Smooth muscle cell (in vitro differentiated cells): ENCODE results near the gene RCAN1. TPM values are rescaled to one million over a fixed set of nuclear protein-coding genes. Genes with fewer than 3 reads are reported as not detected.

Source experiments
- DNase-seq: peaks from one replicate; lab custom pipeline; 2025; ENCODE audit not compliant: unreplicated experiment; lab: John Stamatoyannopoulos, UW
- H2AFZ ChIP-seq: fragments of 200-600 bp; sonication (generic); 2 replicates; pipeline ENCODE4 v1.6.0; 2016; ENCODE audit warnings: antibody characterized with exemption, low read depth, mild to moderate bottlenecking
- H3F3A ChIP-seq: fragments of 200-600 bp; sonication (generic); 2 replicates; pipeline ENCODE4 v1.6.0; 2017; ENCODE audit warnings: antibody characterized with exemption, low read depth
- H3K27ac ChIP-seq: fragments of 200-600 bp; sonication (generic); 2 replicates; pipeline ENCODE4 v1.5.1; 2016; ENCODE audit warnings: low read depth, mild to moderate bottlenecking
- H3K27me3 ChIP-seq: fragments of 200-600 bp; sonication (generic); 2 replicates; pipeline ENCODE4 v1.6.1; 2016; ENCODE audit warnings: low read depth, mild to moderate bottlenecking
- H3K36me3 ChIP-seq: fragments of 200-600 bp; sonication (generic); 2 replicates; pipeline ENCODE4 v1.5.1; 2016; ENCODE audit warnings: low read depth
- H3K4me1 ChIP-seq: fragments of 200-600 bp; sonication (generic); 2 replicates; pipeline ENCODE4 v1.5.1; 2016; ENCODE audit warnings: low read depth
- H3K4me2 ChIP-seq: fragments of 200-600 bp; sonication (generic); 2 replicates; pipeline ENCODE4 v1.6.0; 2016; ENCODE audit warnings: mild to moderate bottlenecking
- H3K4me3 ChIP-seq: fragments of 200-600 bp; sonication (generic); 2 replicates; pipeline ENCODE4 v1.5.1; 2016; ENCODE audit warnings: mild to moderate bottlenecking
- H3K79me2 ChIP-seq: fragments of 200-600 bp; sonication (generic); 2 replicates; pipeline ENCODE4 v1.6.0; 2016; ENCODE audit warnings: low read depth, mild to moderate bottlenecking
- H3K9ac ChIP-seq: fragments of 200-600 bp; sonication (generic); 2 replicates; pipeline ENCODE4 v1.6.0; 2016; ENCODE audit warnings: low read depth
- H3K9me3 ChIP-seq: fragments of 200-600 bp; sonication (generic); replicated peaks from 2 replicates; pipeline ENCODE4 v1.5.1; 2016; ENCODE audit warnings: low read depth
- H4K20me1 ChIP-seq: fragments of 200-600 bp; sonication (generic); 2 replicates; pipeline ENCODE4 v1.6.0; 2016; ENCODE audit warnings: low read depth
- WGBS: methylation state at CpG from one replicate; pipeline ENCODE4 v1.1.7; 2016; ENCODE audit warnings: low lambda C conversion rate; 5-methylcytosine and 5-hydroxymethylcytosine counted together
- polyA plus RNA-seq: library from polyadenylated mRNA; unstranded; fragments of >200 nt; fragmentation: Nextera tagmentation; extraction: Ambion mirVana; gene quantifications from 2 replicates; pipeline ENCODE4 v1.2.1, GENCODE V29; 2016
- total RNA-seq: library from RNA; depleted of rRNA; stranded (reverse); fragments of >200 nt; gene quantifications from 2 replicates; pipeline ENCODE4 v1.2.3, GENCODE V29; 2014
- TF ChIP-seq, protein P1 (sequence below): fragments of 200-600 bp; sonication (generic); IDR thresholded peaks from 2 replicates; pipeline ENCODE4 v1.5.1; 2017; ENCODE audit warnings: borderline replicate concordance, mild to moderate bottlenecking, antibody characterized with exemption; ENCODE audit not compliant: insufficient read depth, poor library complexity, severe bottlenecking

The RCAN1 gene
- total and polyA plus RNA-seq, 2 experiments from 2014 or later = 77.3 to 155 TPM

DNA sequence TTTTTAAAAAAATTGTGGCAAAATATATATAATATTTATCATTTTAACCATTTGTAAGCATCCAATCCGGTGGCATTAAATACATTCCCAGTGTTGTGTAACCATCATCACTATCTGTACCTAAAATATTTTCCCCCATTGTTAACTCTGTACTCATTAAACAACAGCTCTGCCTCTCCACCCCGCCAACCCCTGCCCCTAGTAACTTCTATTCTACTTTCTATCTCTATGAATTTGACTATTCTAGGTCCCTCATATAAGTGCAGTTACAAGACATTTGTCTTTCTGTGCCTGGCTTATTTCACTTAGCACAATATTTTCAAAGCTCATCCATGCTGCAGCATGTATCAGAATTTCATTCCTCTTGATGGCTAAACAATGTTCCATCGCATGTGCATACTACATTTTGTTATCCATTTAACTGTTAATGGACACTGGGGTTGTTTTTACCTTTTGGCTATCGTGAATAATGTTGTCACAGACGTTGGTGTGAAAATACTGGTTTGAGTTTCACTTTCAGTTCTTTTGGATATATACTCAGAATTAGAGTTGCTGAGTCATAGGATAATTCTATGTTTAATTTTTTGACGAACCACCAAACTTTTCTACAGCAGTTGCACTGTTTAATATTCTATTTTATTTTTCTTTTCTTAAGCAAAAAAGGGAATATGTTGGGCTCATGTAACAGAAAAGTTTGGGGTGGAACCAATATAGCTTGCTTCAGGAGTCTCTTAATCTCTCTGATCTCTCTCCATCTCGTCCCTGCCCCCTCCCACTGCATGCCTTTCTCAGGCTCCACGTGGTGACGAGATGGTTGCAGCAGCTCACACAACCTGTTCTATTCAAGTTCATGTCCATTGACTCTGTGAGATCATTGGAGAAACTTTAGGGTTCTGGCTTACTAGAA is 25.2 kb upstream of the RCAN1 start:
- H3K4me1 ChIP-seq = no peaks in the 10 kb centered on the region
- no peak overlapping the region for H3K27ac ChIP-seq
- H4K20me1 ChIP-seq = no peaks in the 10 kb centered on the region
- no peaks in the 10 kb centered on the region for H3K36me3 ChIP-seq
- WGBS = 61% methylated on average over 9 of the region's 9 CpGs
- H3K9ac ChIP-seq = no peak overlapping the region
- TF ChIP-seq, protein P1, sequence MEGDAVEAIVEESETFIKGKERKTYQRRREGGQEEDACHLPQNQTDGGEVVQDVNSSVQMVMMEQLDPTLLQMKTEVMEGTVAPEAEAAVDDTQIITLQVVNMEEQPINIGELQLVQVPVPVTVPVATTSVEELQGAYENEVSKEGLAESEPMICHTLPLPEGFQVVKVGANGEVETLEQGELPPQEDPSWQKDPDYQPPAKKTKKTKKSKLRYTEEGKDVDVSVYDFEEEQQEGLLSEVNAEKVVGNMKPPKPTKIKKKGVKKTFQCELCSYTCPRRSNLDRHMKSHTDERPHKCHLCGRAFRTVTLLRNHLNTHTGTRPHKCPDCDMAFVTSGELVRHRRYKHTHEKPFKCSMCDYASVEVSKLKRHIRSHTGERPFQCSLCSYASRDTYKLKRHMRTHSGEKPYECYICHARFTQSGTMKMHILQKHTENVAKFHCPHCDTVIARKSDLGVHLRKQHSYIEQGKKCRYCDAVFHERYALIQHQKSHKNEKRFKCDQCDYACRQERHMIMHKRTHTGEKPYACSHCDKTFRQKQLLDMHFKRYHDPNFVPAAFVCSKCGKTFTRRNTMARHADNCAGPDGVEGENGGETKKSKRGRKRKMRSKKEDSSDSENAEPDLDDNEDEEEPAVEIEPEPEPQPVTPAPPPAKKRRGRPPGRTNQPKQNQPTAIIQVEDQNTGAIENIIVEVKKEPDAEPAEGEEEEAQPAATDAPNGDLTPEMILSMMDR = no peak
- no peak overlapping the region for H3K4me3 ChIP-seq
- no peaks in the 10 kb centered on the region for H3F3A ChIP-seq
- no peaks in the 10 kb centered on the region for H3K9me3 ChIP-seq
- H3K4me2 ChIP-seq = no peak overlapping the region
- H3K79me2 ChIP-seq = no peaks in the 10 kb centered on the region
- H3K27me3 ChIP-seq = peaks cover 11% of the 10 kb centered on the region
- H2AFZ ChIP-seq = no peak overlapping the region
- no peak for DNase-seq

DNA sequence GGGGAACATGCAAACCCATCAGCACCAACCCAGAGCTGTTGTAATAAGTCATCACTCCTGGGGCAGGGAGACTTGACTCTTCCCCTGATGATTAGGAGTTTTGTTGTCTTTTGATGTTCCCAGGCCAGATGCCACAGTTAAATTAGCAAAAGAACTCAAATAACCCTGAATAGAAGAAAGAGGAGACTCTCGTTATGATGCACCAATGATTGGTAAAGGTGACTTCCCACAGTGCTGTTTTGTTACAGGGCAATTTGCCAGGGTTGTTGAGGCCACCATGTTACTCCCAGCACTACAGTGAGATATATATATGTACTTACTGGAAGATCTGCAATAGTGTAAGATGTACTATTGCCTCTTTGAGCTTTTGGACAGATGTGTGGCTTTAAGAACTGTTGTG is 24.3 kb upstream of the RCAN1 start:
- Histone ChIP-seq H3F3A (no peaks in the 10 kb centered on the region), H3K9me3 (no peaks in the 10 kb centered on the region), H3K27me3 (peaks cover 13% of the 10 kb centered on the region), H2AFZ (no peak overlapping the region), H3K4me2 (no peak overlapping the region), H3K4me1 (no peaks in the 10 kb centered on the region), H3K9ac (no peak overlapping the region), H3K4me3 (no peak overlapping the region), H3K27ac (no peak overlapping the region), H4K20me1 (no peaks in the 10 kb centered on the region), H3K79me2 (no peaks in the 10 kb centered on the region), H3K36me3 (no peaks in the 10 kb centered on the region)
- TF ChIP-seq, protein P1 = no peak
- 91% methylated on average over 1 of the region's 1 CpG for WGBS
- DNase-seq = no peak

DNA sequence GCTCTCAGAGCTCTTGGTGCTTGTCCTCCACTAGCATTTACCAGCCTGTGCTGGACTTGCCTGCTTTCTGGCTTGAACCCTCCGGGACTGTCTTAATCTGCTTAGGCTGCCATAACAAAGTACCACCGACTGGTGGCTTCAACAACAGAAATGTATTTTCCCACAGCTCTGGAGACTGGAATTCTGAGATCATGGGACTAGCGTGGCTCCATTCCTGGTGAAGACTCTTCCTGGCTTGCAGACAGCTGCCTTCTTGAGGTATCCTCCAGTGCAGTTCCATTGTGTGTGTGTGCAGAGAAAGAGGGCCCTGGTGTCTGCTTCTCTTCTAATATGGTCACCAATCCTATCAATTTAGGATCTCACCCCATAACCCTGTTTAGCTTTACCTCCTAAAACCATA is 22.0 kb upstream of the RCAN1 start:
- peaks cover 34% of the 10 kb centered on the region for H3K27me3 ChIP-seq
- no peak overlapping the region for H3K4me3 ChIP-seq
- H3K9me3 ChIP-seq = no peaks in the 10 kb centered on the region
- no peaks in the 10 kb centered on the region for H3K36me3 ChIP-seq
- H4K20me1 ChIP-seq = no peaks in the 10 kb centered on the region
- no peak overlapping the region for H3K27ac ChIP-seq
- no peak overlapping the region for H2AFZ ChIP-seq
- H3F3A ChIP-seq = no peaks in the 10 kb centered on the region
- no peak overlapping the region for H3K4me2 ChIP-seq
- no peak overlapping the region for H3K9ac ChIP-seq
- no peak for DNase-seq
- TF ChIP-seq, protein P1 = no peak
- H3K79me2 ChIP-seq = no peaks in the 10 kb centered on the region
- WGBS = 79% methylated on average over 3 of the region's 3 CpGs
- H3K4me1 ChIP-seq = no peaks in the 10 kb centered on the region

DNA sequence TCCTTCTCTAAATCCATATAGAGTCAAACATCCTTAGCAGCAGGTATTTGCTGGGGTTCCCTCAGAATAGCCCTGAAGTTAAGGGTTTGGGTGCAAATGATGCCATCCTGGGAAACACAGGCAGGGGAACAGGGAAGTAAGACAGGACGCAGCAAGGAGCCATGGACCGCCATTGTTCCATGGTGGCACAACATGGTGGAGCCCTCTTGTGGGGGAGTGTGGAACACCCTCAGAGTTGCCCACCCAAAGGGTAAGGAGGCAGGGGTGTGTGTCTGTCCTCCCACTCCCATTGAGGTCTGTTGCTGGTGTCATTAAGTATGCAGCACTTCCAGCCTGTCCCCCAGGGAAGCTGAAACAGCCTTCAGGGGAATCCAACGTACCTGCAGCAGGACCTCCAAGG is 20.4 kb upstream of the RCAN1 start:
- H4K20me1 ChIP-seq = no peaks in the 10 kb centered on the region
- DNase-seq = no peak
- peaks cover 40% of the 10 kb centered on the region for H3K27me3 ChIP-seq
- no peaks in the 10 kb centered on the region for H3K9me3 ChIP-seq
- no peak overlapping the region for H3K4me3 ChIP-seq
- H2AFZ ChIP-seq = no peak overlapping the region
- H3K4me1 ChIP-seq = no peaks in the 10 kb centered on the region
- H3K27ac ChIP-seq = no peak overlapping the region
- H3F3A ChIP-seq = no peaks in the 10 kb centered on the region
- H3K79me2 ChIP-seq = no peaks in the 10 kb centered on the region
- no peak overlapping the region for H3K9ac ChIP-seq
- TF ChIP-seq, protein P1 = peak; percentile 37
- no peak overlapping the region for H3K4me2 ChIP-seq
- no peaks in the 10 kb centered on the region for H3K36me3 ChIP-seq
- 69% methylated on average over 3 of the region's 3 CpGs for whole genome bisulfite sequencing
